LNCAP (cell line): ENCODE data around the gene DDX28.

Source experiments
- CTCF ChIP-seq: fragments of 450-650 bp; IDR thresholded peaks from 2 replicates; pipeline ENCODE4 v1.5.1; 2017; ENCODE audit warnings: mild to moderate bottlenecking

The DDX28 gene

GRCh38 chr16:68068926-68069325 is 45.9 kb upstream of the DDX28 start:
- TF ChIP-seq CTCF = no peak

- no peak for TF ChIP-seq CTCF
Observed at GRCh38 chr16:68066763-68067162, 43.7 kb upstream of the DDX28 start.

GRCh38 chr16:68065716-68066305 is 42.8 kb upstream of the DDX28 start:
- no peak for TF ChIP-seq CTCF

GRCh38 chr16:68064791-68065365 is 41.8 kb upstream of the DDX28 start:
- TF ChIP-seq CTCF = peak; percentile 87

- TF ChIP-seq CTCF = no peak
Observed at GRCh38 chr16:68062910-68063393, 39.9 kb upstream of the DDX28 start.

- TF ChIP-seq CTCF = no peak
Observed at GRCh38 chr16:68061396-68061795, 38.4 kb upstream of the DDX28 start.

GRCh38 chr16:68059804-68060203 is 36.8 kb upstream of the DDX28 start:
- TF ChIP-seq CTCF = no peak
